Epithelial cell of esophagus (primary cell): ENCODE data around the gene ZFP62.
"Not testable (repeated sequence)": the region's sequence is repeated elsewhere in the genome, so short reads cannot be mapped to it uniquely, and the experiment has no call there.

Experiments used
- DNase-seq: peaks from one replicate; pipeline ENCODE4 v3.0.0; 2010; ENCODE audit warnings: low read depth
- H3K4me3 ChIP-seq: 2 replicates; pipeline ENCODE4 v1.5.1; 2011; ENCODE audit warnings: mild to moderate bottlenecking, low read length, control low read depth
- CTCF ChIP-seq: IDR thresholded peaks from 2 replicates; pipeline ENCODE4 v1.5.1; 2011; ENCODE audit warnings: low read depth, mild to moderate bottlenecking, low read length, control low read depth, inconsistent platforms; ENCODE audit not compliant: insufficient read depth; ENCODE audit errors: missing control alignments

The ZFP62 gene

GRCh38 chr5:180830253-180831138, 30.6 kb downstream of the ZFP62 start:
- DNase-seq: no peak
- TF ChIP-seq CTCF: no peak
- peak overlapping the region; percentile 72 for H3K4me3 ChIP-seq

GRCh38 chr5:180829726-180830125, 31.4 kb downstream of the ZFP62 start:
- no peak for DNase-seq
- no peak overlapping the region for H3K4me3 ChIP-seq
- TF ChIP-seq CTCF: no peak

GRCh38 chr5:180828756-180829531, 32.1 kb downstream of the ZFP62 start:
- DNase-seq, H3K4me3 ChIP-seq: not testable (repeated sequence)

- not testable (repeated sequence) for H3K4me3 ChIP-seq, DNase-seq
Measured at GRCh38 chr5:180827374-180827773, 33.7 kb downstream of the ZFP62 start.

GRCh38 chr5:180825768-180826525, 35.1 kb downstream of the ZFP62 start:
- TF ChIP-seq CTCF: peak; percentile 21
- no peak overlapping the region for H3K4me3 ChIP-seq
- DNase-seq: peak; percentile 97

- no peak overlapping the region for H3K4me3 ChIP-seq
- TF ChIP-seq CTCF: no peak
- DNase-seq: no peak
Measured at GRCh38 chr5:180824630-180825476, 36.2 kb downstream of the ZFP62 start.

GRCh38 chr5:180823940-180824629, 37.0 kb downstream of the ZFP62 start:
- DNase-seq: no peak
- no peak overlapping the region for H3K4me3 ChIP-seq
- no peak for TF ChIP-seq CTCF
